GM12878 (cell line): ENCODE data around the gene OR1J4. TPM values are rescaled to one million over a fixed set of nuclear protein-coding genes. Genes with fewer than 3 reads are reported as not detected.

ENCODE experiments used
- ATAC-seq: fragments of 200-7000 bp; cut with Tn5 transposase; 3 replicates; pipeline ENCODE4 v1.9.1; 2020; ENCODE audit warnings: mild to moderate bottlenecking, moderate library complexity
- BruUV-seq: library from RNA; stranded (reverse); fragments of 400-500 nt; replicated peaks from 2 replicates; lab custom pipeline; 2021; lab: Mats Ljungman, UMichigan
- CTCF ChIA-PET: fragments of 300-600 bp; sonication (Branson Sonifier 250); formaldehyde crosslinking; extraction: SDS; loops from one replicate; lab custom pipeline; 2021; ENCODE audit warnings: inconsistent platforms; lab: Yijun Ruan, JAX
- POLR2A ChIA-PET: fragments of 350-600 bp; formaldehyde crosslinking; extraction: SDS; loops from one replicate; lab custom pipeline; 2021; ENCODE audit warnings: inconsistent platforms; lab: Charles Lee
- RAD21 ChIA-PET: fragments of 300-600 bp; sonication (Branson Sonifier 250); formaldehyde crosslinking; loops from one replicate; lab custom pipeline; 2023; ENCODE audit warnings: antibody characterized with exemption; ENCODE audit not compliant: unreplicated experiment; lab: Charles Lee
- SMC1A ChIA-PET: fragments of 300-600 bp; sonication (Branson Sonifier 250); formaldehyde crosslinking; loops from one replicate; lab custom pipeline; 2023; ENCODE audit not compliant: unreplicated experiment, uncharacterized antibody; lab: Charles Lee
- DNase-seq: peaks from one replicate; pipeline ENCODE4 v3.0.0-alpha.2; 2011; ENCODE audit warnings: low read depth, low spot score
- FAIRE-seq: peaks from 3 replicates; lab custom pipeline; 2011; peaks lifted over from hg19 to GRCh38; lab: Jason Lieb, UNC
- H2AFZ ChIP-seq: 2 replicates; pipeline ENCODE4 v1.6.0; 2011; ENCODE audit warnings: low read depth, low read length, control low read depth; ENCODE audit not compliant: control insufficient read depth
- H3K27ac ChIP-seq: 2 replicates; pipeline ENCODE4 v1.5.1; 2011; ENCODE audit warnings: control low read depth; ENCODE audit not compliant: control insufficient read depth, insufficient read depth
- H3K27me3 ChIP-seq, 2 experiments: replicated peaks in 1 of 2; 2 replicates each; pipeline versions ENCODE4 v1.6.0 to v1.6.1; 2011; ENCODE audit warnings: low read length in 1 of 2; ENCODE audit not compliant: control insufficient read depth in 2 of 2, insufficient read depth in 2 of 2
- H3K36me3 ChIP-seq, 2 experiments: 2 replicates each; pipeline ENCODE4 v1.5.1; 2011; ENCODE audit warnings: low read length in 1 of 2; ENCODE audit not compliant: control insufficient read depth in 2 of 2, insufficient read depth in 2 of 2
- H3K4me1 ChIP-seq: 2 replicates; pipeline ENCODE4 v1.6.1; 2011; ENCODE audit warnings: mild to moderate bottlenecking, low read length, moderate library complexity, mixed read lengths; ENCODE audit not compliant: control insufficient read depth, insufficient read depth
- H3K4me2 ChIP-seq: 2 replicates; pipeline ENCODE4 v1.6.0; 2011; ENCODE audit warnings: control low read depth; ENCODE audit not compliant: control insufficient read depth, insufficient read depth
- H3K4me3 ChIP-seq: fragments of 200-600 bp; sonication (generic); 2 replicates; pipeline ENCODE4 v1.5.1; 2016
- H3K79me2 ChIP-seq: 2 replicates; pipeline ENCODE4 v1.6.0; 2011; ENCODE audit warnings: low read length; ENCODE audit not compliant: control insufficient read depth, insufficient read depth
- H3K9ac ChIP-seq: 2 replicates; pipeline ENCODE4 v1.8.0; 2011; ENCODE audit warnings: low read length, control low read depth, mixed read lengths; ENCODE audit not compliant: control insufficient read depth, insufficient read depth
- H3K9me3 ChIP-seq: replicated peaks from 3 replicates; pipeline ENCODE4 v1.5.1; 2011; ENCODE audit warnings: mild to moderate bottlenecking, low read length; ENCODE audit not compliant: control insufficient read depth, insufficient read depth
- H4K20me1 ChIP-seq: 2 replicates; pipeline ENCODE4 v1.6.0; 2011; ENCODE audit not compliant: control insufficient read depth, insufficient read depth
- BCL11A ChIP-seq: IDR thresholded peaks from 2 replicates; pipeline ENCODE4 v1.6.1; 2011; ENCODE audit warnings: low read depth, low read length
- CBFB ChIP-seq: IDR thresholded peaks from 2 replicates; pipeline ENCODE4 v1.6.1; 2016; ENCODE audit warnings: antibody characterized with exemption, low read depth
- CREM ChIP-seq: IDR thresholded peaks from 2 replicates; pipeline ENCODE4 v1.6.1; 2014; ENCODE audit warnings: antibody characterized with exemption, low read depth
- HDGF ChIP-seq: fragments of 450-650 bp; IDR thresholded peaks from 2 replicates; pipeline ENCODE4 v1.6.1; 2016; ENCODE audit warnings: antibody characterized with exemption
- JUND ChIP-seq: IDR thresholded peaks from 2 replicates; pipeline ENCODE4 v1.6.1; 2012; ENCODE audit warnings: low read depth, mild to moderate bottlenecking, low read length, improper control_type of control experiment, moderate library complexity
- PBX3 ChIP-seq: IDR thresholded peaks from 2 replicates; pipeline ENCODE4 v1.6.1; 2011; ENCODE audit warnings: mild to moderate bottlenecking, low read depth, low read length, moderate library complexity; ENCODE audit not compliant: insufficient replicate concordance
- PML ChIP-seq: IDR thresholded peaks from 2 replicates; pipeline ENCODE4 v1.6.1; 2012; ENCODE audit warnings: low read length, inconsistent platforms
- POLR2AphosphoS2 ChIP-seq: IDR thresholded peaks from 2 replicates; pipeline ENCODE4 v1.6.1; 2011; ENCODE audit warnings: low read depth, mild to moderate bottlenecking, low read length, improper control_type of control experiment, moderate library complexity
- RAD51 ChIP-seq: fragments of 450-650 bp; IDR thresholded peaks from 2 replicates; pipeline ENCODE4 v1.6.1; 2016; ENCODE audit warnings: moderate library complexity, mild to moderate bottlenecking, inconsistent platforms
- SIN3A ChIP-seq: IDR thresholded peaks from 2 replicates; pipeline ENCODE4 v1.6.1; 2012; ENCODE audit warnings: low read depth, low read length, improper control_type of control experiment
- SIX5 ChIP-seq: IDR thresholded peaks from 2 replicates; pipeline ENCODE4 v1.6.1; 2011; ENCODE audit warnings: mild to moderate bottlenecking, low read depth, low read length, moderate library complexity; ENCODE audit not compliant: severe bottlenecking
- SMARCA5 ChIP-seq: fragments of 450-650 bp; IDR thresholded peaks from 2 replicates; pipeline ENCODE4 v1.6.1; 2017; ENCODE audit warnings: mild to moderate bottlenecking
- STAT1 ChIP-seq: fragments of 450-650 bp; conservative IDR thresholded peaks from 2 replicates; pipeline ENCODE4 v1.6.1; 2014; ENCODE audit warnings: antibody characterized with exemption, mild to moderate bottlenecking
- ZNF622 ChIP-seq: fragments of 450-650 bp; IDR thresholded peaks from 2 replicates; pipeline ENCODE4 v1.6.1; 2017; ENCODE audit warnings: mild to moderate bottlenecking, inconsistent platforms
- WGBS: methylation state at CpG from one replicate; pipeline ENCODE4 v1.1.6; 2016; ENCODE audit warnings: low lambda C conversion rate; ENCODE audit not compliant: insufficient replicate concordance, insufficient coverage; ENCODE audit errors: missing lambda C conversion rate; 5-methylcytosine and 5-hydroxymethylcytosine counted together
- in situ Hi-C: fragments of 300-500 bp; cut with MboI; formaldehyde crosslinking; loops from 9 replicates; pipeline ENCODE4 v1.14.3; 2018; ENCODE audit warnings: mixed read lengths
- intact Hi-C: fragments of 100-400 bp; cut with micrococcal nuclease; formaldehyde crosslinking; loops from one replicate; pipeline ENCODE4 v1.14.2; 2022; ENCODE audit not compliant: unreplicated experiment
- polyA plus RNA-seq, 11 experiments: library from polyadenylated mRNA; depleted of rRNA in 4 of 11; unstranded in 6 of 11; stranded (reverse) in 5 of 11; fragments of >200 nt; fragmentation: Nextera tagmentation in 4 of 11; fragmentation: Illumina TruSeq in 1 of 11; extraction: Ambion mirVana in 4 of 11; extraction: Trizol in 1 of 11; gene quantifications; 1 replicate in 1 of 11; 2 replicates in 10 of 11; pipeline versions ENCODE4 v1.2.1 to v1.2.3, GENCODE V29; 2011 to 2016; ENCODE audit warnings: inconsistent platforms in 2 of 11, missing spikeins in 2 of 11, low read depth in 1 of 11
- total RNA-seq, 4 experiments: library from RNA; depleted of rRNA in 3 of 4; stranded (reverse); fragments of >200 nt in 3 of 4; fragmentation: Illumina TruSeq in 1 of 4; extraction: Trizol in 1 of 4; gene quantifications; 2 replicates each; pipeline versions ENCODE4 v1.2.1 to v1.2.3, GENCODE V29; 2013 to 2021

The OR1J4 gene
- total and polyA plus RNA-seq, 10 of the 15 experiments (the other 5 are each of a cell fraction or from before 2014, with no cell fraction given) = 0.12 TPM; not detected in 9

- in situ Hi-C loops = no loop called here
- no peaks in the 10 kb centered on the region for H3K79me2 ChIP-seq
- ATAC-seq (no peak), DNase-seq (no peak), FAIRE-seq (no peak)
- H3K27ac ChIP-seq = no peak within 1 kb of the TSS
- no peaks in the 10 kb centered on the region; a peak in 1 of 4 replicates for H3K27me3 ChIP-seq
- H3K4me2 ChIP-seq = no peak within 1 kb of the TSS
- intact Hi-C loops = no loop called here
- H3K4me3 ChIP-seq = no peak within 1 kb of the TSS
- no peaks in the 10 kb centered on the region for H3K9me3 ChIP-seq
- H4K20me1 ChIP-seq = no peaks in the 10 kb centered on the region
- H2AFZ ChIP-seq = no peak within 1 kb of the TSS
- CTCF ChIA-PET = no interaction called here
- SMC1A ChIA-PET = no interaction called here
- POLR2A ChIA-PET = no interaction called here
- TF ChIP-seq STAT1 (no peak), CREM (no peak), SIX5 (no peak), HDGF (no peak), POLR2AphosphoS2 (no peak), ZNF622 (no peak), RAD51 (no peak), JUND (no peak), SMARCA5 (no peak), BCL11A (no peak), PML (no peak), CBFB (no peak), PBX3 (no peak), SIN3A (no peak)
- RAD21 ChIA-PET = no interaction called here
- no peak within 1 kb of the TSS for H3K9ac ChIP-seq
- H3K36me3 ChIP-seq = no peaks in the 10 kb centered on the region
- no TSS peak for BruUV-seq
- H3K4me1 ChIP-seq = no peaks in the 10 kb centered on the region
- WGBS = 18% methylated on average over 6 of the region's 6 CpGs
Measured at GRCh38 chr9:122510502-122510901, 8.4 kb upstream of the OR1J4 start, which contains the start of gene OR1J2. OR1J2 (plus strand) TSS chr9:122510802; CDS start chr9:122510802, 0 bp downstream.
